SJSA1 (cell line): ENCODE results near the gene RAB11FIP3. TPM values are rescaled to one million over a fixed set of nuclear protein-coding genes. Genes with fewer than 3 reads are reported as not detected.

ENCODE experiments used
- DNase-seq, 2 experiments: peaks; one replicate each; pipeline ENCODE4 v3.0.0-alpha.2; 2015 to 2020; ENCODE audit warnings: low spot score in 2 of 2, low read depth in 1 of 2
- H3K27ac ChIP-seq: fragments of 250-450 bp; sonication (Bioruptor Pico); 2 replicates; pipeline ENCODE4 v1.5.1; 2020; ENCODE audit warnings: mild to moderate bottlenecking, moderate library complexity
- H3K27me3 ChIP-seq: fragments of 250-450 bp; sonication (Bioruptor Pico); replicated peaks from 2 replicates; pipeline ENCODE4 v1.5.1; 2020; ENCODE audit warnings: mild to moderate bottlenecking, moderate library complexity
- H3K36me3 ChIP-seq: fragments of 250-450 bp; sonication (Bioruptor Pico); 2 replicates; pipeline ENCODE4 v1.5.1; 2020; ENCODE audit warnings: mild to moderate bottlenecking
- H3K4me1 ChIP-seq: fragments of 250-450 bp; sonication (Bioruptor Pico); replicated peaks from 2 replicates; pipeline ENCODE4 v1.6.1; 2021; ENCODE audit warnings: mild to moderate bottlenecking
- H3K4me3 ChIP-seq: fragments of 250-450 bp; sonication (Bioruptor Pico); 2 replicates; pipeline ENCODE4 v1.5.1; 2020; ENCODE audit warnings: mild to moderate bottlenecking
- H3K9me3 ChIP-seq: fragments of 250-450 bp; sonication (Bioruptor Pico); replicated peaks from 2 replicates; pipeline ENCODE4 v1.5.1; 2020; ENCODE audit warnings: mild to moderate bottlenecking
- total RNA-seq: library from RNA; depleted of rRNA; stranded (reverse); fragments of >200 nt; shearing (Covaris generic); gene quantifications from 2 replicates; pipeline ENCODE4 v1.2.3, GENCODE V29; 2014

RAB11FIP3 gene
- total RNA-seq, 1 experiment from 2014 or later: 21.1 TPM

DNA sequence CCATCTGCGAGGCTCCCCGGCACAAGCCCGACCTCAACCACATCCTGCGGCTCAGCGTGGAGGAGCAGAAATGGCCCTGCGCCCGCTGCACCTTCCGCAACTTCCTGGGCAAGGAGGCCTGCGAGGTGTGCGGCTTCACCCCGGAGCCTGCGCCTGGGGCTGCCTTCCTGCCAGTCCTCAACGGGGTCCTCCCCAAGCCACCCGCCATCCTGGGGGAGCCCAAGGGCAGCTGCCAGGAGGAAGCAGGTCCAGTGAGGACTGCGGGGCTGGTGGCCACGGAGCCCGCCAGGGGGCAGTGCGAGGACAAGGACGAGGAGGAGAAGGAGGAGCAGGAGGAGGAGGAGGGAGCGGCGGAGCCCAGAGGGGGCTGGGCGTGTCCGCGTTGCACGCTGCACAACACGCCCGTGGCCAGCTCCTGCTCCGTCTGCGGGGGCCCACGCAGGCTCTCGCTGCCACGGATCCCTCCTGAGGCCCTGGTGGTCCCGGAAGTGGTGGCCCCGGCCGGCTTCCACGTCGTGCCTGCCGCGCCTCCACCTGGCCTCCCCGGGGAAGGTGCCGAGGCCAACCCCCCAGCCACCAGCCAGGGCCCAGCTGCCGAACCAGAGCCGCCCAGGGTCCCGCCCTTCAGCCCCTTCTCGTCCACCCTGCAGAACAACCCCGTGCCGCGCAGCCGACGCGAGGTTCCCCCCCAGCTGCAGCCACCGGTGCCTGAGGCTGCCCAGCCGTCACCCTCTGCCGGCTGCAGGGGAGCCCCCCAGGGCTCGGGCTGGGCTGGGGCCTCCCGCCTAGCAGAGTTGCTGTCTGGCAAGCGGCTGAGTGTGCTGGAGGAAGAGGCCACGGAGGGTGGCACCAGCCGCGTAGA is 121.7 kb downstream of the RAB11FIP3 start:
- H3K27me3 ChIP-seq: no peaks in the 10 kb centered on the region
- no peak overlapping the region for H3K27ac ChIP-seq
- H3K4me1 ChIP-seq: no peaks in the 10 kb centered on the region
- no peak overlapping the region for H3K4me3 ChIP-seq
- no peaks in the 10 kb centered on the region for H3K9me3 ChIP-seq
- no peak for DNase-seq
- peaks cover 45% of the 10 kb centered on the region for H3K36me3 ChIP-seq

DNA sequence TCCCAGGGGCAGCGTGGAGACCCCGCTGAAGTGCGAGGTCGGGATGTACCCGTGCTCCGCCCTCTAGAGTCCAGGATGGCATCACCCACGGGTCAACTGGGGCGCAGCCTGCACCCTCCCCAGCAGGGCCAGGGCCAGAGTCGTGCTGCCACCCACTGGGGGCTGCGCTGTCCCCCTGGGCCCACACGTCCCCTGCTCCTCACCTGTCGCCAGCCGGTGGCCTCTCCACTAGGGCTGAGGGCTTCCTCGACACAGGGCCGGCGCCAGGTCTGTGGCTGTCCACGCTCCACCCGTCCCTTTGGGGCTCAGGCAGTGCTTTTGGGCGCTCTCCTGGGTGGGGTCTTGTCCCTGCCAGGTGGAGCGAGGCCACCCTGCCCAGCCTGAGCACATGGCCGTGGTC is 123.1 kb downstream of the RAB11FIP3 start:
- no peak overlapping the region for H3K27ac ChIP-seq

GRCh38 chr16:549544-550263 is 124.3 kb downstream of the RAB11FIP3 start:
- Histone ChIP-seq H3K4me3 (no peak overlapping the region), H3K9me3 (no peaks in the 10 kb centered on the region), H3K4me1 (no peaks in the 10 kb centered on the region), H3K36me3 (peaks cover 51% of the 10 kb centered on the region), H3K27ac (no peak overlapping the region), H3K27me3 (no peaks in the 10 kb centered on the region)
- DNase-seq: no peak

More for the DNA sequence above, 123.1 kb downstream of the RAB11FIP3 start:
- Histone ChIP-seq H3K36me3 (peaks cover 50% of the 10 kb centered on the region), H3K27me3 (no peaks in the 10 kb centered on the region), H3K4me3 (no peak overlapping the region), H3K9me3 (no peaks in the 10 kb centered on the region), H3K4me1 (no peaks in the 10 kb centered on the region)
- DNase-seq: no peak

GRCh38 chr16:551210-551609 is 125.8 kb downstream of the RAB11FIP3 start:
- H3K27me3 ChIP-seq: no peaks in the 10 kb centered on the region
- no peak overlapping the region for H3K4me3 ChIP-seq
- H3K9me3 ChIP-seq: no peaks in the 10 kb centered on the region
- H3K4me1 ChIP-seq: no peaks in the 10 kb centered on the region
- DNase-seq: no peak
- peaks cover 55% of the 10 kb centered on the region for H3K36me3 ChIP-seq
- H3K27ac ChIP-seq: no peak overlapping the region

DNA sequence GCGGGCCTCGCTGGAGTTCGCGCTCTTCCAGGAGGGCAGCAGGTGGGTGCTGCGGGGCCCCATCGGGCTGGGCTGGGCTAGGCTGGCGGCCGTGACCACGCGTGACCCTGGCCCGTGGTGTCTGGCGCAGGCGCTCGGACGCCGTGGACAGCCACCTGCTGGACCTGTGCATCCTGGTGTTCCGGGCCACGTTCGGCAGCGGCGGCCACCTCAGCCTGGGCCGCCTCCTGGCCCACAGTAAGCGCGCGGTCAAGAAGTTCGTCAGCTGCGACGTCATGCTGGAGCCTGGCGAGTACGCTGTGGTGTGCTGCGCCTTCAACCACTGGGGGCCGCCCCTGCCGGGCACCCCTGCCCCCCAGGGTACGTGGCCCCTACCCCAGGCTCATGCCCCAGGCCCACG is 126.7 kb downstream of the RAB11FIP3 start:
- H3K36me3 ChIP-seq: peaks cover 49% of the 10 kb centered on the region
- no peak overlapping the region for H3K27ac ChIP-seq
- H3K27me3 ChIP-seq: no peaks in the 10 kb centered on the region
- H3K4me3 ChIP-seq: no peak overlapping the region
- H3K4me1 ChIP-seq: no peaks in the 10 kb centered on the region
- no peaks in the 10 kb centered on the region for H3K9me3 ChIP-seq
- no peak for DNase-seq

DNA sequence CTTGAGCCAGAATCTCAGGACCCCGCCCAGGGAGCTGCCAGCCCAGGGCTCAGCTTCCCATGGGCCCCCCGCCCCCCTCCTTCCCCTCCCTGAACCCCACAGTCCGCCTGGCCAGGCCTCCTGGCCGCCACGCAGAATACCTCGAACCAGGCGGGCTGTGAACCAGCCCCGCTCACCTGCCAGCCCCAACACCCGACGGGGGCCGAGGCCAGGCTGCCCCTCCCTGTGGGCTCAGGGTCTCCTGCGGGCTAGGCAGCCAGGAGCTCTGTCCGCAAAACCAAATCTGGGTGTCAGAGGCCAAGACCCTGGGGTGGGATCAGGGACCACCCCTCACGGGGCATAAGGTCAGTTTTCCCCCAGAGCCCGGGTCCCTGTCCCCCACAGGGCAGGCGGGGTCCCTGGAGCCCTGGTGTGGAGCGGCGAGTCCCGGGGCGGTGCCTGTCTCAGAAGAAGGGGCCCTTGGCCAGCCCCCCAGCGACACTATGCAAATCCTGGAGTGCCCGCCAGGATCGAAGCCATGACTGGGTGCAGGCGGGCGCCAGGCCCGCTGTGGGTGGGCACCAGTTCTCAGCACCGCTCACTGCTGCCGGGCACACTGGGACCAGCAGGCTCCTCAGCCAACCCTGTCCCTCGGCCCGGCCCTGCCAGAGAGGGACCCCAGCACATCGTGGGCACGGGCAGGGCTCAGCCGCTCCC is 128.3 kb downstream of the RAB11FIP3 start:
- Histone ChIP-seq H3K4me3 (no peak overlapping the region), H3K36me3 (peaks cover 33% of the 10 kb centered on the region), H3K27me3 (peaks cover 9% of the 10 kb centered on the region), H3K27ac (no peak overlapping the region), H3K9me3 (no peaks in the 10 kb centered on the region), H3K4me1 (no peaks in the 10 kb centered on the region)
- DNase-seq: no peak

GRCh38 chr16:554297-554621 is 128.8 kb downstream of the RAB11FIP3 start:
- H3K27me3 ChIP-seq: peaks cover 14% of the 10 kb centered on the region
- H3K36me3 ChIP-seq: peaks cover 31% of the 10 kb centered on the region
- H3K9me3 ChIP-seq: no peaks in the 10 kb centered on the region
- DNase-seq: no peak
- H3K4me1 ChIP-seq: no peaks in the 10 kb centered on the region
- H3K27ac ChIP-seq: no peak overlapping the region
- no peak overlapping the region for H3K4me3 ChIP-seq

GRCh38 chr16:554640-555365 is 129.4 kb downstream of the RAB11FIP3 start:
- H3K4me3 ChIP-seq: no peak overlapping the region
- no peak overlapping the region for H3K27ac ChIP-seq
- H3K36me3 ChIP-seq: peaks cover 25% of the 10 kb centered on the region
- no peaks in the 10 kb centered on the region for H3K9me3 ChIP-seq
- no peak for DNase-seq
- H3K4me1 ChIP-seq: no peaks in the 10 kb centered on the region
- H3K27me3 ChIP-seq: peaks cover 19% of the 10 kb centered on the region

DNA sequence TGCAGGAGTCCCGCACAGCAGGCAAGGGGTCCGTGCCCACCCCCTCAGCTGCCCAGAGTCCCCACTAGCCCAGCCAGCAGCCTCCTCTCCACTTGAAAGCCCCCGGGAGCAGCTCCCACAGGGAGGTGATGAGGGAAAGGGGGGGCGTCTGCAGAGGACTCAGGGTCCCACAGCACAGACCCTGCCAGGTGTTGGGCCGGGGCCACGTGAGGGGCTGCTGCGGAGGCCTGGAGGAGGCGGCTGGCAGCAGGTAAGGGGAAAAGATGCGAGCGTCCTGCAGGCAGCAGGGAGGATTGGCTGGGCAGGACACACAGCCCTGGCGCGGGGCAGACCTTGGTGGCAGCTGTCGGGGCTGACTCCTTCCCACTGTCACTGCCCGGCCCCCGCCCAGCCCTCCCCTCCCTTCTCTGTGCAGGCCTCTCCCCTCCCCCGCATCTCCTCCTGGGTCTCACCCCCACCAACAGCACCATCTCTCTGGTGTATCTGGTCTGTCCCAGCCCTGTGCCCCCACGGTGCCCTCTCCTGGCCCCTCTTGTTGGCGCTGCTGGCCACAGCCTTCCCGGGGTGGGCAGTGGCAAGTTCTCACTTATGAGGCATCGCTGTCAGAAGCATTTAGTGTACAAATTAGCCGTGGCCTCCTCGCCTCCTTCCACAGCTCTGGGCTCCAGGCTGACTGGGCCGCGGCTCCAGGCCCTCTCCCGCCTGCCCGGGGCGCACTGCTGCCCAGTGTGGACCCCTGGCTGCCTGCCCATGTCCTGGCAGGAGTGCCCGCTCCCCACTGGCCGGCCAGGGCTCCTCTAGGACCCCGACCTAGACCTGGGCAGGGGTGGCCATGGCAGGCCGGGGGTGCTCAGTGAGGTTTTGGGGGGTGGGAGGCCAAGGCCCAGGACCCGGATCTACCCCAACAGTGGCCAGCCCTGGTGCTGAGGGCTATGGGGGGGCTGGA is 130.4 kb downstream of the RAB11FIP3 start:
- Histone ChIP-seq H3K9me3 (no peaks in the 10 kb centered on the region), H3K4me1 (no peaks in the 10 kb centered on the region), H3K27ac (no peak overlapping the region), H3K4me3 (no peak overlapping the region), H3K36me3 (peaks cover 20% of the 10 kb centered on the region), H3K27me3 (peaks cover 22% of the 10 kb centered on the region)
- DNase-seq: no peak

DNA sequence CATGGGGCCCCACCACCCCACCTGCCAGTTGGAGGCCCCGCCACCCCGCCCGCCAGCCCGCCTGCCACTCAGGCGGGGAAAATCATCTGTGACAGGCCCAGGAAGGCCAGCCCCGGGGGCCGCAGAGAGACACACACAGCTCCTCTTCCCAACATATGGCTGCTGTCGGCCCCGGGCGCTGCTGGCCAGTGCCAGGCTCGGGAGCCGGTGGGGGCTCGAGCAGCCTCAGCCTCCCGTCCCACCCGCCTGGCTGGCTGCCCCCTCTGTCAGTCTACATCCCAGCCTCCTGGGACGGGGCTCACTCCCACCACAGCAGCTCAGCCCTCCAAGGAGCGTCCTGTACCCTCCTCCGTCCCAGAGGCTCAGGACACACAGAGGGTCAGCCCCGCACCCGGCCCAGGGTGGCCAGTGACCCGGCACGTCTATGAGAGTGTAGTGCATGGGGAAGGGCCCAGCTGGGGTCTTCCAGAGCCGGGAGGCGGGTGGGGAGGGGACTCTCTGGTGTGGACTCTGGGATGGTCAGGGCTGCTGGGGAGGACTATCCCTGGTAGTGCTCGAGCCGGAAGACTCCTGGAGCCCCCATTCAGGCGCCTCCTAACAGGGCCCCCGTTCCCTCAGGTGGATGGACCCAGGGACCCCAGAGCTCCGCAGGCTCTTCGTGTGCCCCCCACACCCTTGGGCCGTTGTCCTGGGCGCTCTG is 131.2 kb downstream of the RAB11FIP3 start:
- H3K27ac ChIP-seq: no peak overlapping the region
- DNase-seq: no peak
- H3K4me1 ChIP-seq: no peaks in the 10 kb centered on the region
- no peaks in the 10 kb centered on the region for H3K9me3 ChIP-seq
- peaks cover 31% of the 10 kb centered on the region for H3K27me3 ChIP-seq
- H3K36me3 ChIP-seq: peaks cover 15% of the 10 kb centered on the region
- H3K4me3 ChIP-seq: no peak overlapping the region

DNA sequence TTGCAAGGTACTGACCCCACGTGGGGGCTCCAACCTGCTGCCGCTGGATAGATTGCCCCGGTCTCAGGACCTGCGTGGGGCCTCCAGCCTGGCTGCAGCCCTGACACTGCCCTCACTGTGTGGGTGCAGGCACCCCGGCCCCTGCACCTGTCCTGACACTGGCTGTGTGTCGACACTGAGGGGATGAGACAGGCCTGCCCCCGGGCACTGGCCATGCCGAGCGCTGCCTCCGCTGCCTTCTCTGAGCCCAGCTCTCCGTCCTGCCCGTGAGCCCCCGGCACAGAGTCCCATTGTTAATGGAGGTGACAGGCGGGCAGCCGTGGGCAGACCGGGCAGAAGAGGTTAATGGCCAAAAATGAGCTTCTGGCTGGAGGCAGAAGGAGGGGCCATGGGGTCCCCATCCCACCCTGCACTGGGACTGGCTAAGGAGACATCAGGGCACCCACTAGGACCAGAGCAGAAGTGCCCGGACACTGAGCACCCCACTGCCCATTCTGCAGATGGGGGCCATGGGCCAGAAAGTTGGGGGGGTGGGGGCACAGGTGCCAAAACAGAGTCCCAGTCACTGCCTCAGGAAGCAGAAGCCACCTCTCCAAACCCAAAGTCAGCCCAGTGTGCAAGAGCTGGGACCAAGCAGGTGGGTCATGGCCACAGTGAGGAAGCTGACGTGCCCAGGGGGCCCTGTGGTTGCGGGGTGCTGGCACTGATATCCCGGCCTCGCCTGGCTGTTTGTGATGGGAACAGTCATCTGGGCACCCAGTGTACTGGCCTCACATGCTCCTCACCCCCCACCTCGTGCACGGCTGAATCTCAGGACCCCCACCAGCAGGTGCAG is 132.2 kb downstream of the RAB11FIP3 start:
- H3K27ac ChIP-seq: no peak overlapping the region
- H3K4me1 ChIP-seq: no peaks in the 10 kb centered on the region
- DNase-seq: no peak
- H3K36me3 ChIP-seq: 0 out of 2 replicates have a peak, but pooled peaks cover 7% of the 10 kb centered on the region
- no peaks in the 10 kb centered on the region for H3K9me3 ChIP-seq
- H3K4me3 ChIP-seq: no peak overlapping the region
- peaks cover 39% of the 10 kb centered on the region for H3K27me3 ChIP-seq
